Measurements from ENCODE around the gene ZNF547.

Gene ZNF547

GRCh38 chr19:57376151-57376550 lies 12.8 kb downstream of the ZNF547 start:
- DNase-seq, result no peak

- DNase-seq, result no peak
These were observed 14.3 kb downstream of the ZNF547 start for GRCh38 chr19:57377498-57378146.

GRCh38 chr19:57380923-57381322 lies 17.6 kb downstream of the ZNF547 start:
- DNase-seq, result no peak

- no peak for DNase-seq
These were observed 19.6 kb downstream of the ZNF547 start for GRCh38 chr19:57382806-57383488.

GRCh38 chr19:57389194-57389729 lies 25.9 kb downstream of the ZNF547 start:
- no peak for DNase-seq

- DNase-seq, result peak; percentile 98
These were observed 26.6 kb downstream of the ZNF547 start, which contains the start of gene ZNF548 for GRCh38 chr19:57389730-57390598. TSS of gene ZNF548 (plus strand) at chr19:57389854. CDS start at chr19:57390100, 246 bp downstream.

GRCh38 chr19:57395710-57396109 lies 32.4 kb downstream of the ZNF547 start:
- DNase-seq, result no peak

- no peak for DNase-seq
These were observed 35.5 kb downstream of the ZNF547 start for GRCh38 chr19:57398868-57399267.

- DNase-seq, result no peak
These were observed 40.6 kb downstream of the ZNF547 start for GRCh38 chr19:57403737-57404563.

- DNase-seq, result peak; percentile 72
These were observed 43.3 kb downstream of the ZNF547 start for GRCh38 chr19:57406516-57407123.

- peak; percentile 93 for DNase-seq
These were observed 47.7 kb downstream of the ZNF547 start, which contains the start of gene ZNF17 for GRCh38 chr19:57410877-57411671. TSS of gene ZNF17 (plus strand) at chr19:57411161. CDS start at chr19:57413616, 2,455 bp downstream.

GRCh38 chr19:57419439-57419838 lies 56.1 kb downstream of the ZNF547 start:
- no peak for DNase-seq

GRCh38 chr19:57421037-57421436 lies 57.7 kb downstream of the ZNF547 start:
- no peak for DNase-seq

Data from stimulated activated CD4-positive, alpha-beta T cell treated with anti-CD3 and anti-CD28 coated beads, Interleukin-1b, Interleukin-23, amount 100 ng/mL, for 48 hours (primary cell).